KMS-11 (cell line): ENCODE data around the gene TESMIN.

ENCODE experiments used
- H2AFZ ChIP-seq: fragments of 200-600 bp; sonication (generic); 2 replicates; pipeline ENCODE4 v1.6.1; 2016; ENCODE audit warnings: antibody characterized with exemption, mixed run types, low read depth
- H3K27ac ChIP-seq: fragments of 200-600 bp; sonication (generic); 2 replicates; pipeline ENCODE4 v1.6.1; 2016; ENCODE audit warnings: mild to moderate bottlenecking, mixed run types
- H3K27me3 ChIP-seq: fragments of 200-600 bp; sonication (generic); 2 replicates; pipeline ENCODE4 v1.6.1; 2017; ENCODE audit warnings: mild to moderate bottlenecking, low read depth, mixed run types, moderate library complexity; ENCODE audit not compliant: insufficient read depth
- H3K36me3 ChIP-seq: fragments of 200-600 bp; sonication (generic); 2 replicates; pipeline ENCODE4 v1.6.1; 2017; ENCODE audit warnings: mild to moderate bottlenecking, mixed run types; ENCODE audit not compliant: insufficient read depth
- H3K4me1 ChIP-seq: fragments of 200-600 bp; sonication (generic); 2 replicates; pipeline ENCODE4 v1.6.1; 2016; ENCODE audit warnings: mild to moderate bottlenecking, low read depth, mixed run types; ENCODE audit not compliant: poor library complexity, severe bottlenecking
- H3K4me2 ChIP-seq: fragments of 200-600 bp; sonication (generic); 2 replicates; pipeline ENCODE4 v1.7.0; 2016; ENCODE audit warnings: mild to moderate bottlenecking, mixed run types
- H3K4me3 ChIP-seq: fragments of 200-600 bp; sonication (generic); IDR thresholded peaks from 2 replicates; pipeline ENCODE4 v1.6.1; 2017; ENCODE audit warnings: low read depth, low read length, mixed read lengths; ENCODE audit not compliant: insufficient read depth
- H3K79me2 ChIP-seq: fragments of 200-600 bp; sonication (generic); 2 replicates; pipeline ENCODE4 v1.6.1; 2016; ENCODE audit warnings: low read depth, mixed run types; ENCODE audit not compliant: insufficient read depth
- H3K9ac ChIP-seq: fragments of 200-600 bp; sonication (generic); 2 replicates; pipeline ENCODE4 v1.6.1; 2016; ENCODE audit warnings: mild to moderate bottlenecking, mixed run types
- H4K20me1 ChIP-seq: fragments of 200-600 bp; sonication (generic); 2 replicates; pipeline ENCODE4 v1.6.1; 2016; ENCODE audit warnings: mild to moderate bottlenecking, mixed run types; ENCODE audit not compliant: insufficient read depth
- CTCF ChIP-seq: fragments of 200-600 bp; sonication (generic); conservative IDR thresholded peaks from 2 replicates; pipeline ENCODE4 v1.6.1; 2017; ENCODE audit warnings: low read depth, mild to moderate bottlenecking, antibody characterized with exemption, low read length, moderate library complexity, mixed read lengths

TESMIN gene

GRCh38 chr11:68693484-68693882 is 57.8 kb downstream of the TESMIN start:
- Histone ChIP-seq H3K27ac (no peak overlapping the region), H3K9ac (no peak overlapping the region), H3K27me3 (peaks cover 6% of the 10 kb centered on the region; the same call in 1 of the 2 replicates), H3K4me1 (no peaks in the 10 kb centered on the region), H3K4me3 (no peak overlapping the region), H3K79me2 (no peaks in the 10 kb centered on the region), H3K36me3 (no peaks in the 10 kb centered on the region), H3K4me2 (no peak overlapping the region), H2AFZ (no peak overlapping the region), H4K20me1 (no peaks in the 10 kb centered on the region)
- no peak for TF ChIP-seq CTCF

GRCh38 chr11:68692871-68693483 is 58.3 kb downstream of the TESMIN start:
- Histone ChIP-seq H3K27ac (no peak overlapping the region), H3K79me2 (no peaks in the 10 kb centered on the region), H3K27me3 (peaks cover 6% of the 10 kb centered on the region; the same call in 1 of the 2 replicates), H3K9ac (no peak overlapping the region), H3K36me3 (no peaks in the 10 kb centered on the region), H3K4me3 (no peak overlapping the region), H3K4me1 (no peaks in the 10 kb centered on the region), H4K20me1 (no peaks in the 10 kb centered on the region), H2AFZ (no peak overlapping the region), H3K4me2 (no peak overlapping the region)
- TF ChIP-seq CTCF, result no peak

GRCh38 chr11:68692115-68692514 is 59.2 kb downstream of the TESMIN start:
- H2AFZ ChIP-seq, result no peak overlapping the region
- H3K4me2 ChIP-seq, result no peak overlapping the region
- H3K27me3 ChIP-seq, result peaks cover 12% of the 10 kb centered on the region; the same call in 1 of the 2 replicates
- H4K20me1 ChIP-seq, result no peaks in the 10 kb centered on the region
- no peak overlapping the region for H3K27ac ChIP-seq
- H3K79me2 ChIP-seq, result no peaks in the 10 kb centered on the region
- no peak for TF ChIP-seq CTCF
- H3K36me3 ChIP-seq, result no peaks in the 10 kb centered on the region
- H3K9ac ChIP-seq, result no peak overlapping the region
- H3K4me1 ChIP-seq, result no peaks in the 10 kb centered on the region
- H3K4me3 ChIP-seq, result no peak overlapping the region

- Histone ChIP-seq H4K20me1 (no peaks in the 10 kb centered on the region), H3K27ac (no peak overlapping the region), H3K4me2 (no peak overlapping the region), H3K79me2 (no peaks in the 10 kb centered on the region), H3K36me3 (no peaks in the 10 kb centered on the region), H3K27me3 (peaks cover 18% of the 10 kb centered on the region; the same call in 1 of the 2 replicates), H3K4me3 (no peak overlapping the region), H3K9ac (no peak overlapping the region), H3K4me1 (no peaks in the 10 kb centered on the region), H2AFZ (no peak overlapping the region)
- no peak for TF ChIP-seq CTCF
These were observed 59.9 kb downstream of the TESMIN start for GRCh38 chr11:68691402-68691784.
